ENCODE data around the gene FOXN4. TPM values are rescaled to one million over a fixed set of nuclear protein-coding genes. Genes with fewer than 3 reads are reported as not detected.
A peak's percentile ranks its signal among the peaks of the same experiment; 100 is the strongest.

Gene FOXN4
- total RNA-seq, 2 experiments from 2014 or later: not detected

DNA sequence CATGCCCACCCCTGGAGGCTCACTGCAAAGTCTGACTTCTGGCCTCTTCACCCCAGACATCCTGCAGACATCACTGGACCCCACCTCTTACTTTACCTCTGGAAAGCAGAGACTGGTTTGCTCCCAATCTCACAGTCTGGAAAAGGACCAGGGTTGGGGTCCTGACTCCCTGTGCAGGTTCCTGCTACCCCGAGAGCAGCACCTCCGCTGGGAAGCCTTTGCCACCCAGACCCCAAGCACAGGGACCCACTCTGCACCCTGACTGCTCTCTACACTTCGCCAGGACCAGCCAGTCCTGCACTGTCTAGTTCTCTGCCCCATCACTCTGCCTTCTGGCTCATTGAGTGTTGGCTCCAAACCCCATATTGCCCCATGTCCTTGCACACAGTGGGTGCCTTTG, 16.0 kb downstream of the FOXN4 start:
- H3K27me3 Mint-ChIP-seq: peaks cover 19% of the 10 kb centered on the region
- H3K4me3 Mint-ChIP-seq: no peak overlapping the region
- H3K27ac Mint-ChIP-seq: no peak overlapping the region
- TF ChIP-seq, protein P1, sequence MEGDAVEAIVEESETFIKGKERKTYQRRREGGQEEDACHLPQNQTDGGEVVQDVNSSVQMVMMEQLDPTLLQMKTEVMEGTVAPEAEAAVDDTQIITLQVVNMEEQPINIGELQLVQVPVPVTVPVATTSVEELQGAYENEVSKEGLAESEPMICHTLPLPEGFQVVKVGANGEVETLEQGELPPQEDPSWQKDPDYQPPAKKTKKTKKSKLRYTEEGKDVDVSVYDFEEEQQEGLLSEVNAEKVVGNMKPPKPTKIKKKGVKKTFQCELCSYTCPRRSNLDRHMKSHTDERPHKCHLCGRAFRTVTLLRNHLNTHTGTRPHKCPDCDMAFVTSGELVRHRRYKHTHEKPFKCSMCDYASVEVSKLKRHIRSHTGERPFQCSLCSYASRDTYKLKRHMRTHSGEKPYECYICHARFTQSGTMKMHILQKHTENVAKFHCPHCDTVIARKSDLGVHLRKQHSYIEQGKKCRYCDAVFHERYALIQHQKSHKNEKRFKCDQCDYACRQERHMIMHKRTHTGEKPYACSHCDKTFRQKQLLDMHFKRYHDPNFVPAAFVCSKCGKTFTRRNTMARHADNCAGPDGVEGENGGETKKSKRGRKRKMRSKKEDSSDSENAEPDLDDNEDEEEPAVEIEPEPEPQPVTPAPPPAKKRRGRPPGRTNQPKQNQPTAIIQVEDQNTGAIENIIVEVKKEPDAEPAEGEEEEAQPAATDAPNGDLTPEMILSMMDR (IDR thresholded peaks at IDR 0.05): no peak
- no peaks in the 10 kb centered on the region for H3K4me1 Mint-ChIP-seq (ENCODE audit: low read depth)
- DNase-seq (no peak), ATAC-seq (no peak)
- intact Hi-C loops (cut with micrococcal nuclease): no loop called here
- ChIA-PET CTCF (no interaction called here), POLR2A (no interaction called here)
- H3K9me3 Mint-ChIP-seq: no peaks in the 10 kb centered on the region
- H3K36me3 Mint-ChIP-seq (ENCODE audit: low read depth): no peaks in the 10 kb centered on the region

DNA sequence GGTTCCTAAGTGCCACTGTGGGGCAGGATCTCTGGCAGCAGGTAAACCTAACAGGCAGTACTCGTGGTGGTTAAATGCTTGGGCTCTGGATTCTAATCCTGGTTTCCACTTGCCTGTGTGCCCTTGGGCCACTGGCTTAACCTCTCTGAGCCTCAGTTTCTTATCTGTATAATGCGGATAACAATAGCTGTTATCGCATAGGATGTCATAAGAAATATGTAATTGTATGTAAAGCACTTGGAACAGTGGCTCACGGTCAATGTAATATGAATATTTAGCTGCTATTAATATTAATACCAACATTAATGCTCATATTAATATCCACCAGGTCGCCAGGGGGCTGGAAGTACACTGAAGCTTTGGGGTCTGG, 16.8 kb downstream of the FOXN4 start:
- TF ChIP-seq, protein P1 (IDR thresholded peaks at IDR 0.05): no peak
- Mint-ChIP-seq H3K4me1 (ENCODE audit: low read depth) (no peaks in the 10 kb centered on the region), H3K4me3 (no peak overlapping the region), H3K27ac (no peak overlapping the region), H3K9me3 (no peaks in the 10 kb centered on the region), H3K27me3 (peaks cover 19% of the 10 kb centered on the region), H3K36me3 (ENCODE audit: low read depth) (no peaks in the 10 kb centered on the region)
- ChIA-PET CTCF (no interaction called here), POLR2A (interaction anchor here (0.9 kb wide), 1 partner anchor 11 kb away, joined by 3 read pairs; no protein-coding TSS in a partner anchor)
- ATAC-seq (no peak), DNase-seq (no peak)
- intact Hi-C loops (cut with micrococcal nuclease): no loop called here

DNA sequence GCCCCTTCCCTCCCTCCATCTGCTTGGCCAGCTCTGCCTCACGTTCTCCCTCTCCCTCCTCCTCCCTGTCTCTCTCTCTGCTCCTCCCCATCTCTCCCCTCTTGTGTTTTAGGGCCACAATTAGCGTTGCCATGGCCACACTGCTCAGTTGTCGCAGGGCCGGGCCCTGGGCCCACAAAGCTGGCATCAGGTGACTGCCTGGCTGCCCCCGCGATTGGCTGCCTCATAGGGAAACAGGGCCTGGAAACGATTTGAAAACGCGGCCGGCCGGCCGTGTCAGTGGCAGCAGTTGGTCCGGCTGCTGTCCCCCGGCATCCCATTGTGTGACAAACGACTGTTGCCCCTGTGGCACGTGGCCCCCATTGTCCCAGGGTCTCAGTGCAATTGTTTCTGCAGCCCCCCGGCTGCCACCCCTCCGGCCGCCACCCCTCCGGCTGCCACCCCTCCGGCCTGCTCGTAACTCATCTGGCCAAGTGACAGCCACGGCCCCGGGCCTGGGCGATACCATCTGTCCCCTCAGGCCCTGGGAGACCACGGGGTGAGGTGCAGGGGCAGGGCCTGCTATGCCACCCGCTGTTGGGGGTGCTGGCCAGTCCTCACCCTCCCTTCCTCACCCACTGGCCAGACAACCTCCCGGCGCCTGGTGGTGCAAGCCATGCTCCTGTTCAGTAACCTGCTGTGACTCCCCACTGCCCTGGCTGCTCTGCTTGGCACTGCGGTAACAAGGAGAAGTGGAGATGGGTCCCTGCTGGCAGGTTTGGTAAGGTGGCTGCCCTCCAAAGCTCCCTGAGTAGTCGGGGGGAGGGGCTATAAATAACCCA, 17.4 kb downstream of the FOXN4 start:
- Mint-ChIP-seq H3K9me3 (no peaks in the 10 kb centered on the region), H3K27ac (no peak overlapping the region), H3K36me3 (ENCODE audit: low read depth) (no peaks in the 10 kb centered on the region), H3K27me3 (peaks cover 19% of the 10 kb centered on the region), H3K4me1 (ENCODE audit: low read depth) (no peaks in the 10 kb centered on the region), H3K4me3 (no peak overlapping the region)
- TF ChIP-seq, protein P1 (IDR thresholded peaks at IDR 0.05): no peak
- ChIA-PET CTCF (no interaction called here), POLR2A (interaction anchor here (0.9 kb wide), 1 partner anchor 11 kb away, joined by 3 read pairs; no protein-coding TSS in a partner anchor)
- peak; percentile 62 for ATAC-seq
- intact Hi-C loops (cut with micrococcal nuclease): no loop called here
- peak; percentile 14 for DNase-seq

DNA sequence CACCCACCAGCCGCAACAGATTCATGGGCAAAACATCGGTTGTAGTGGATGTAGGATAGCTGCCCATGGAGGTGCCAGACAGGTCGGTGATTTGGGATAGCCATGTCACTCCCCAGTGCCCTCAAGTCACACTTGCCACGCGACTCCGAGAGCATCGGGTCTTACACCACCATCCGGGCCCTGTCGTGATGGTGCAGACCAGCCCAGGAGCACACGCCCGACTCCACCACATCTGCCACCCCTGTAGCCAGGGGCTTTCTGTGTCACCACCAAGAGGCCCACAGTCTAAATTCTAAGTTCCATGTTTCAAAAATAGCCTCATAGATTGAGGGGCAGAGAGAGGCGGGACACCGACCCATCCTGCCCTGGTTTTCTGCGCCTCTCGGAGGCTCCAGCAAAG, 18.0 kb downstream of the FOXN4 start:
- H3K4me3 Mint-ChIP-seq: no peak overlapping the region
- ATAC-seq (no peak), DNase-seq (no peak)
- TF ChIP-seq, protein P1 (IDR thresholded peaks at IDR 0.05): no peak
- H3K27me3 Mint-ChIP-seq: peaks cover 17% of the 10 kb centered on the region
- H3K36me3 Mint-ChIP-seq (ENCODE audit: low read depth): no peaks in the 10 kb centered on the region
- ChIA-PET POLR2A (no interaction called here), CTCF (no interaction called here)
- no peaks in the 10 kb centered on the region for H3K4me1 Mint-ChIP-seq (ENCODE audit: low read depth)
- H3K9me3 Mint-ChIP-seq: no peaks in the 10 kb centered on the region
- H3K27ac Mint-ChIP-seq: no peak overlapping the region
- intact Hi-C loops (cut with micrococcal nuclease): no loop called here

DNA sequence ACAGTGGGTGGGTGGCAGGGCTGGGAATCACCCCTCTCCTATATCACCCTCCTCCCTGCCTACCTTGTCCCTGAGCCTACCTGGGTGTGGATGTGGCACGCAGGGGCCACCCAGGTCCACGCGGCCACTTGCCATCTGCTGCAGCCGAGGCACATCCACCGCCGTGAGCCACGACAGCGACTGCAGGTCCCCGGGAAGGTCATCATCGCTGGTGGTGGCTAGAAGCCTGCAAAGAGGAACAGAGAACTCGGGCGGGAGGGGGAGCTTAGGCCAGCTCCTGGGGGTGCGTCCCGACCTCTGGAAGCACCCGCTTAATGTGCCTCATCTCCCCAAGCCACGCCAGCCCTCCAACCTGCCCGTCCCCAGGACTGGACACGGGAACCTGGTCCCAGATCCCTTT, 19.0 kb downstream of the FOXN4 start:
- no peaks in the 10 kb centered on the region for H3K9me3 Mint-ChIP-seq
- no peak for ATAC-seq
- ChIA-PET CTCF (no interaction called here), POLR2A (no interaction called here)
- no peak overlapping the region for H3K27ac Mint-ChIP-seq
- H3K27me3 Mint-ChIP-seq: peaks cover 14% of the 10 kb centered on the region
- H3K4me1 Mint-ChIP-seq (ENCODE audit: low read depth): no peaks in the 10 kb centered on the region
- no peak overlapping the region for H3K4me3 Mint-ChIP-seq
- TF ChIP-seq, protein P1 (IDR thresholded peaks at IDR 0.05): no peak
- DNase-seq: no peak
- H3K36me3 Mint-ChIP-seq (ENCODE audit: low read depth): no peaks in the 10 kb centered on the region
- intact Hi-C loops (cut with micrococcal nuclease): no loop called here

All from activated CD8-positive, alpha-beta T cell treated with anti-CD3 and anti-CD28 coated beads for 36 hours (primary cell).